K562 (cell line): ENCODE measurements around the gene EEF2. TPM values are rescaled to one million over a fixed set of nuclear protein-coding genes. Genes with fewer than 3 reads are reported as not detected.

Source experiments
- ARID4B ChIP-seq: sonication (generic); formaldehyde crosslinking; IDR thresholded peaks from 2 replicates; pipeline ENCODE4 v1.8.0; 2022; ENCODE audit warnings: mild to moderate bottlenecking, missing genetic modification reagents
- ETV6 ChIP-seq, 3 experiments: fragments of 150-350 bp in 1 of 3; sonication (generic) in 1 of 3; formaldehyde crosslinking in 1 of 3; IDR thresholded peaks; 2 replicates each; pipeline versions ENCODE4 v1.6.1 to v1.8.0; 2014 to 2022; ENCODE audit warnings: borderline replicate concordance in 2 of 3, low read depth in 2 of 3, antibody characterized with exemption in 1 of 3, low read length in 1 of 3, mild to moderate bottlenecking in 1 of 3, missing genetic modification reagents in 1 of 3
- FOXK1 ChIP-seq: sonication (generic); formaldehyde crosslinking; IDR thresholded peaks from 2 replicates; pipeline ENCODE4 v1.8.0; 2022; ENCODE audit warnings: missing genetic modification reagents, mild to moderate bottlenecking, borderline replicate concordance
- ILF3 ChIP-seq: fragments of 450-650 bp; IDR thresholded peaks from 2 replicates; pipeline ENCODE4 v1.6.1; 2018; ENCODE audit warnings: antibody characterized with exemption, mild to moderate bottlenecking, moderate library complexity, borderline replicate concordance
- MTF1 ChIP-seq: fragments of 250-450 bp; sonication (Bioruptor Pico); IDR thresholded peaks from 2 replicates; pipeline ENCODE4 v1.9.0; 2021; ENCODE audit warnings: moderate library complexity, mild to moderate bottlenecking, inconsistent platforms, borderline replicate concordance
- RNF219 ChIP-seq: fragments of 250-450 bp; sonication (Bioruptor Pico); IDR thresholded peaks from 2 replicates; pipeline ENCODE4 v1.5.0; 2022; ENCODE audit warnings: mild to moderate bottlenecking
- TCFL5 ChIP-seq: fragments of 250-450 bp; sonication (Bioruptor Pico); conservative IDR thresholded peaks from 2 replicates; pipeline ENCODE4 v1.6.1; 2021; ENCODE audit warnings: mild to moderate bottlenecking, moderate library complexity, matching md5 sums
- ZKSCAN8 ChIP-seq: fragments of 200-800 bp; sonication (Bioruptor generic); IDR thresholded peaks from 2 replicates; pipeline ENCODE4 v1.6.1; 2016; ENCODE audit warnings: missing genetic modification characterization, missing compliant biosample characterization
- ZNF407 ChIP-seq: fragments of 450-650 bp; IDR thresholded peaks from 2 replicates; pipeline ENCODE4 v1.6.1; 2016; ENCODE audit warnings: low read depth
- polyA plus RNA-seq, 8 experiments: library from polyadenylated mRNA; depleted of rRNA in 4 of 8; stranded (reverse) in 5 of 8; unstranded in 3 of 8; fragments of >200 nt; fragmentation: Nextera tagmentation in 2 of 8; fragmentation: Illumina TruSeq in 1 of 8; extraction: Ambion mirVana in 2 of 8; extraction: Trizol in 1 of 8; gene quantifications; 2 replicates each; pipeline versions ENCODE4 v1.2.1 to v1.2.3, GENCODE V29; 2011 to 2014; ENCODE audit warnings: inconsistent platforms in 1 of 8, missing spikeins in 1 of 8
- total RNA-seq, 7 experiments: library from RNA; depleted of rRNA in 6 of 7; stranded (reverse); fragments of >200 nt in 6 of 7; fragmentation: Illumina TruSeq in 2 of 7; extraction: Trizol in 2 of 7; gene quantifications; 2 replicates each; pipeline versions ENCODE4 v1.2.1 to v1.2.3, GENCODE V29; 2011 to 2021; ENCODE audit warnings: low replicate concordance in 1 of 7

Gene EEF2
- total and polyA plus RNA-seq, 9 of the 15 experiments (the other 6 are each of a cell fraction or from before 2014, with no cell fraction given), result 372 to 3,003 (median 1,453) TPM

GRCh38 chr19:3982701-3983541 is 2.3 kb downstream of the EEF2 start (continued):
- no peak for TF ChIP-seq RNF219 (CRISPR knock-in tag)
- no peak for TF ChIP-seq MTF1 (CRISPR knock-in tag)
- TF ChIP-seq ETV6 (IDR thresholded peaks at IDR 0.05; ENCODE audit: borderline replicate concordance in 1 of 2, low read depth in 2 of 2, low read length in 1 of 2), result no peak
- no peak for TF ChIP-seq ETV6 (CRISPR knock-in tag; IDR thresholded peaks at IDR 0.05; ENCODE audit: borderline replicate concordance)
- no peak for TF ChIP-seq TCFL5 (CRISPR knock-in tag)
- TF ChIP-seq FOXK1, result no peak
- no peak for TF ChIP-seq ZKSCAN8 (CRISPR knock-in tag)
- no peak for TF ChIP-seq ILF3
- no peak for TF ChIP-seq ARID4B (CRISPR knock-in tag)
- TF ChIP-seq ZNF407, result no peak
